HK-2 (cell line): ENCODE data around the gene KCNN3.

Experiments used
- DNase-seq: peaks from one replicate; pipeline ENCODE4 v3.0.0-alpha.2; 2018; ENCODE audit not compliant: unreplicated experiment

The KCNN3 gene

GRCh38 chr1:154729031-154729442, 141.0 kb downstream of the KCNN3 start:
- DNase-seq, result no peak

GRCh38 chr1:154726896-154727753, 143.0 kb downstream of the KCNN3 start:
- no peak for DNase-seq

- DNase-seq, result no peak
These were observed 143.6 kb downstream of the KCNN3 start for GRCh38 chr1:154726443-154726842.

- no peak for DNase-seq
These were observed 144.2 kb downstream of the KCNN3 start for GRCh38 chr1:154725865-154726264.

- no peak for DNase-seq
These were observed 149.5 kb downstream of the KCNN3 start for GRCh38 chr1:154720328-154721297.

GRCh38 chr1:154719586-154720327, 150.3 kb downstream of the KCNN3 start:
- DNase-seq, result no peak

GRCh38 chr1:154718566-154718965, 151.5 kb downstream of the KCNN3 start:
- no peak for DNase-seq

GRCh38 chr1:154717528-154717924, 152.6 kb downstream of the KCNN3 start:
- no peak for DNase-seq

GRCh38 chr1:154716614-154717527, 153.2 kb downstream of the KCNN3 start:
- DNase-seq, result no peak

- DNase-seq, result no peak
These were observed 154.1 kb downstream of the KCNN3 start for GRCh38 chr1:154716011-154716410.

GRCh38 chr1:154715385-154715784, 154.7 kb downstream of the KCNN3 start:
- DNase-seq, result no peak

- DNase-seq, result no peak
These were observed 155.4 kb downstream of the KCNN3 start for GRCh38 chr1:154714638-154715037.

GRCh38 chr1:154714052-154714623, 155.9 kb downstream of the KCNN3 start:
- DNase-seq, result no peak

GRCh38 chr1:154713005-154713404, 157.1 kb downstream of the KCNN3 start:
- DNase-seq, result no peak

GRCh38 chr1:154712166-154712810, 157.8 kb downstream of the KCNN3 start:
- DNase-seq, result no peak

GRCh38 chr1:154711416-154711815, 158.7 kb downstream of the KCNN3 start:
- no peak for DNase-seq

- no peak for DNase-seq
These were observed 160.0 kb downstream of the KCNN3 start for GRCh38 chr1:154710106-154710505.

GRCh38 chr1:154707901-154708463, 162.1 kb downstream of the KCNN3 start:
- no peak for DNase-seq

- no peak for DNase-seq
These were observed 163.2 kb downstream of the KCNN3 start for GRCh38 chr1:154706851-154707250.

- no peak for DNase-seq
These were observed 164.5 kb downstream of the KCNN3 start for GRCh38 chr1:154705544-154705943.
